ENCODE results near the gene SESTD1.

Gene SESTD1

GRCh38 chr2:179263446-179264367, 925 bp downstream of the SESTD1 start:
- Histone ChIP-seq H3K27ac (peak overlapping the region; percentile 87), H3K9me3 (ENCODE audit: severe bottlenecking) (no peaks in the 10 kb centered on the region), H3K36me3 (no peaks in the 10 kb centered on the region; the same call in 1 of the 2 replicates), H3K27me3 (ENCODE audit: insufficient read depth, low read depth, severe bottlenecking) (no peaks in the 10 kb centered on the region), H3K4me3 (ENCODE audit: low read depth, low read length) (peak overlapping the region; percentile 86)
- DNase-seq = peak; percentile 33
- no peak for TF ChIP-seq CTCF (IDR thresholded peaks at IDR 0.05; ENCODE audit: low read depth, low read length)

GRCh38 chr2:179263015-179263414, 1.6 kb downstream of the SESTD1 start:
- TF ChIP-seq CTCF (IDR thresholded peaks at IDR 0.05; ENCODE audit: low read depth, low read length) = no peak
- H3K9me3 ChIP-seq (ENCODE audit: severe bottlenecking) = no peaks in the 10 kb centered on the region
- H3K4me3 ChIP-seq (ENCODE audit: low read depth, low read length) = peak overlapping the region; percentile 86
- peak overlapping the region; percentile 87; the same call in 1 of the 2 replicates for H3K27ac ChIP-seq
- no peaks in the 10 kb centered on the region for H3K27me3 ChIP-seq (ENCODE audit: insufficient read depth, low read depth, severe bottlenecking)
- DNase-seq = no peak
- no peaks in the 10 kb centered on the region; the same call in 1 of the 2 replicates for H3K36me3 ChIP-seq

GRCh38 chr2:179262077-179262660, 2.5 kb downstream of the SESTD1 start:
- Histone ChIP-seq H3K36me3 (no peaks in the 10 kb centered on the region; the same call in 1 of the 2 replicates), H3K27ac (no peak overlapping the region), H3K9me3 (ENCODE audit: severe bottlenecking) (no peaks in the 10 kb centered on the region), H3K27me3 (ENCODE audit: insufficient read depth, low read depth, severe bottlenecking) (no peaks in the 10 kb centered on the region), H3K4me3 (ENCODE audit: low read depth, low read length) (no peak overlapping the region)
- DNase-seq = no peak
- no peak for TF ChIP-seq CTCF (IDR thresholded peaks at IDR 0.05; ENCODE audit: low read depth, low read length)

GRCh38 chr2:179261151-179261825, 3.3 kb downstream of the SESTD1 start:
- TF ChIP-seq CTCF (IDR thresholded peaks at IDR 0.05; ENCODE audit: low read depth, low read length) = no peak
- H3K36me3 ChIP-seq = no peaks in the 10 kb centered on the region; the same call in 1 of the 2 replicates
- DNase-seq = no peak
- H3K4me3 ChIP-seq (ENCODE audit: low read depth, low read length) = no peak overlapping the region
- peaks cover 1% of the 10 kb centered on the region for H3K9me3 ChIP-seq (ENCODE audit: severe bottlenecking)
- no peak overlapping the region for H3K27ac ChIP-seq
- no peaks in the 10 kb centered on the region for H3K27me3 ChIP-seq (ENCODE audit: insufficient read depth, low read depth, severe bottlenecking)

- no peak for DNase-seq
- no peak overlapping the region for H3K4me3 ChIP-seq (ENCODE audit: low read depth, low read length)
- no peaks in the 10 kb centered on the region; the same call in 1 of the 2 replicates for H3K36me3 ChIP-seq
- peaks cover 3% of the 10 kb centered on the region for H3K9me3 ChIP-seq (ENCODE audit: severe bottlenecking)
- no peak for TF ChIP-seq CTCF (IDR thresholded peaks at IDR 0.05; ENCODE audit: low read depth, low read length)
- no peak overlapping the region for H3K27ac ChIP-seq
- H3K27me3 ChIP-seq (ENCODE audit: insufficient read depth, low read depth, severe bottlenecking) = no peaks in the 10 kb centered on the region
Measured at GRCh38 chr2:179260224-179260623, 4.4 kb downstream of the SESTD1 start.

Measured in WERI-Rb-1 (cell line).